Lower leg skin (tissue), 4 donors: ENCODE results near the gene FIZ1. TPM values are rescaled to one million over a fixed set of nuclear protein-coding genes. Genes with fewer than 3 reads are reported as not detected.

Experiments
- DNase-seq, 2 donors: peaks; one replicate each; pipeline ENCODE4 v3.0.0-alpha.2; 2019; ENCODE audit warnings: low spot score in 2 of 2
- H3K4me3 ChIP-seq: fragments of 200-600 bp; sonication (generic); 2 replicates; pipeline ENCODE4 v1.5.1; 2017; ENCODE audit warnings: mild to moderate bottlenecking, low read depth; ENCODE audit not compliant: poor library complexity, severe bottlenecking
- CTCF ChIP-seq, 3 donors: fragments of 450-650 bp; IDR thresholded peaks; one replicate each; pipeline ENCODE4 v1.5.1; 2016; ENCODE audit warnings: antibody characterized with exemption in 3 of 3, mild to moderate bottlenecking in 3 of 3, moderate library complexity in 2 of 3
- POLR2A ChIP-seq, 2 donors: fragments of 450-650 bp; IDR thresholded peaks; one replicate each; pipeline ENCODE4 v1.6.1; 2016 to 2017; ENCODE audit warnings: antibody characterized with exemption in 2 of 2, mild to moderate bottlenecking in 1 of 2, moderate library complexity in 1 of 2
- WGBS, 2 donors: methylation state at CpG; one replicate each; pipeline ENCODE4 v1.1.5; 2018; 5-methylcytosine and 5-hydroxymethylcytosine counted together
- intact Hi-C: fragments of 100-400 bp; cut with DNase I; formaldehyde crosslinking; loops from one replicate; pipeline ENCODE4 v1.15.0; 2023; ENCODE audit warnings: low total_unique reads
- total RNA-seq, 4 donors: library from RNA; depleted of rRNA; stranded (reverse); fragments of >200 nt; gene quantifications; one replicate each; pipeline ENCODE4 v1.1.0, GENCODE V29; 2016

Gene FIZ1
- total RNA-seq, 4 donors from 2014 or later, result 5.9 to 14.3 (median 7.7) TPM

- intact Hi-C loops, result no loop called here
- no peak for DNase-seq
- no peak overlapping the region for H3K4me3 ChIP-seq
- TF ChIP-seq CTCF (IDR thresholded peaks at IDR 0.05), result no peak
- no peak for TF ChIP-seq POLR2A (IDR thresholded peaks at IDR 0.05)
- WGBS, 2 donors, result 84 to 90% methylated on average over 4 of the region's 4 CpGs
Measured at GRCh38 chr19:55636723-55637122, 37.4 kb upstream of the FIZ1 start.

GRCh38 chr19:55635856-55636440 lies 36.6 kb upstream of the FIZ1 start:
- DNase-seq, result no peak
- H3K4me3 ChIP-seq, result peak overlapping the region; percentile 100
- WGBS, 2 donors, result 54 to 63% methylated on average over 7 of the region's 7 CpGs
- intact Hi-C loops, result no loop called here
- TF ChIP-seq CTCF (IDR thresholded peaks at IDR 0.05), result no peak
- TF ChIP-seq POLR2A (IDR thresholded peaks at IDR 0.05), result no peak

- intact Hi-C loops, result no loop called here
- no peak for DNase-seq
- WGBS, 2 donors, result 6 to 11% methylated on average over 9 of the region's 9 CpGs
- peak overlapping the region; percentile 100 for H3K4me3 ChIP-seq
- TF ChIP-seq CTCF (IDR thresholded peaks at IDR 0.05) (no peak), POLR2A (IDR thresholded peaks at IDR 0.05) (no peak)
Measured at GRCh38 chr19:55635334-55635717, 36.0 kb upstream of the FIZ1 start.

- 76 to 83% methylated on average over 8 of the region's 8 CpGs for WGBS, 2 donors
- no peak for DNase-seq
- no peak for TF ChIP-seq POLR2A (IDR thresholded peaks at IDR 0.05)
- TF ChIP-seq CTCF (IDR thresholded peaks at IDR 0.05), result no peak
- intact Hi-C loops, result loop anchor here (5.0 kb wide), 1 partner anchor 117 kb away; no protein-coding TSS in a partner anchor
- H3K4me3 ChIP-seq, result no peak overlapping the region
Measured at GRCh38 chr19:55633861-55634260, 34.5 kb upstream of the FIZ1 start.

- WGBS, 2 donors, result 17 to 28% methylated on average over 3 of the region's 3 CpGs
Measured at GRCh38 chr19:55632463-55632834, 33.1 kb upstream of the FIZ1 start.

More at GRCh38 chr19:55632463-55632834, 33.1 kb upstream of the FIZ1 start:
- no peak overlapping the region for H3K4me3 ChIP-seq
- peak; percentile 95 to 97 for DNase-seq
- TF ChIP-seq CTCF (IDR thresholded peaks at IDR 0.05), result peak in 2 of 3 donors; percentile 37 to 71
- no peak for TF ChIP-seq POLR2A (IDR thresholded peaks at IDR 0.05)
- intact Hi-C loops, result loop anchor here (5.0 kb wide), 1 partner anchor 115 kb away; no protein-coding TSS in a partner anchor
